ENCODE data around the gene HOPX. TPM values are rescaled to one million over a fixed set of nuclear protein-coding genes. Genes with fewer than 3 reads are reported as not detected.
"Not testable (repeated sequence)": the region's sequence is repeated elsewhere in the genome, so short reads cannot be mapped to it uniquely, and the experiment has no call there.

HOPX gene
- total RNA-seq, 1 experiment from 2014 or later, result 0.26 TPM

- TF ChIP-seq, protein P1, sequence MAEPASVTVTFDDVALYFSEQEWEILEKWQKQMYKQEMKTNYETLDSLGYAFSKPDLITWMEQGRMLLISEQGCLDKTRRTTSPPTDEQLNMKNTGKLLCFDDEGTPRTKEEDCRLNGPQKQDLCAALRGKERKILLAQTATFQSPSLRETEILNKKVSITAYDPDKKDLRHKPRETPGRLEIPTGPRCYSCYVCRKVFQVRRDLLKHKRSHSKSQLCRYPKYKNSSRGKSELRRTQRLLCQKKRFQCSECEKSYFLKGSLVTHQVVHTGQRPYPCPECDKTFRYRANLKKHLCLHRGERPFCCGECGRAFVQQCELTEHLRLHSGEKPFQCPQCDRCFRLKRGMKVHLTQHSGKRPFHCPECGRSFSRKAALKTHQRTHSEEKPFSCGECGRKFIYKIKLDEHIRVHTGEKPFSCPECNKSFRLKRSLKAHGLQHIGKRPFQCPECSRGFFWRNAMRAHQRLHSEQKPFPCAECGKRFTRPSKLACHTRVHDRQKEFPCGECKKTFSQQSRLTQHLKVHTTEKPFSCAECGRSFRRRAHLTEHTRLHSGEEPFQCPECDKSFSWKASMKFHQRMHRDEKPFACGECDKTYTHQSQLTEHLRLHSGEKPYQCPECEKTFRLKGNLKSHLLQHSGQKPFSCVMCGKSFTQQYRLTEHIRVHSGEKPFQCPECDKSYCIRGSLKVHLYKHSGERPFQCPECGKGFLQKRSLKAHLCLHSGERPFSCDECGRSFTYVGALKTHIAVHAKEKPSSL (CRISPR knock-in tag; conservative IDR thresholded peaks at IDR 0.05), result no peak
- TF ChIP-seq, protein P2, sequence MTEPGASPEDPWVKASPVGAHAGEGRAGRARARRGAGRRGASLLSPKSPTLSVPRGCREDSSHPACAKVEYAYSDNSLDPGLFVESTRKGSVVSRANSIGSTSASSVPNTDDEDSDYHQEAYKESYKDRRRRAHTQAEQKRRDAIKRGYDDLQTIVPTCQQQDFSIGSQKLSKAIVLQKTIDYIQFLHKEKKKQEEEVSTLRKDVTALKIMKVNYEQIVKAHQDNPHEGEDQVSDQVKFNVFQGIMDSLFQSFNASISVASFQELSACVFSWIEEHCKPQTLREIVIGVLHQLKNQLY (CRISPR knock-in tag; IDR thresholded peaks at IDR 0.05), result no peak
- TF ChIP-seq, protein P3, sequence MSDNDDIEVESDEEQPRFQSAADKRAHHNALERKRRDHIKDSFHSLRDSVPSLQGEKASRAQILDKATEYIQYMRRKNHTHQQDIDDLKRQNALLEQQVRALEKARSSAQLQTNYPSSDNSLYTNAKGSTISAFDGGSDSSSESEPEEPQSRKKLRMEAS (CRISPR knock-in tag; IDR thresholded peaks at IDR 0.05), result no peak
Measured at GRCh38 chr4:56671373-56671772, 9.7 kb downstream of the HOPX start (continued).

DNA sequence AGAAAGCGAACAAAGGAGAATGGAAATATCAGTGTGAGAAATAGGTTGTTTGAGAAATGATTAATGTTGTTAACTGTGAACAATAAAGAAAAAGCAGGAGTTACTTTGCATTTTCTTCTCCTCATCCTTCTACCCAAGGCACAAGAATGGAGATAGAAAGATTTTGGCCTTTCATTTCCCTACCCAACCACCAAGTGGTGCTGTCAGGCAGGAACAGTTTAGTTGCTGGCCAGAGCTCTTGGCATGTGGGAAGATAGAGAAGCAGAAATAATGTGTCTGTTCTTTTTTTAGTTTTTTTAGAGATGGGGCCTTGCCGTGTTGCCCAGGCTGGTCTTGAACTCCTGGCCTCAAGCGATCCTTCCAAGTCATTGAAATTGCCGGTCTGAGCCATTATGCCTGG is 12.8 kb downstream of the HOPX start:
- H3K27me3 Mint-ChIP-seq (ENCODE audit: low read depth), result peaks cover 49% of the 10 kb centered on the region

GRCh38 chr4:56667396-56667795 is 13.7 kb downstream of the HOPX start:
- POLR2A ChIA-PET; H3K27ac Mint-ChIP-seq; H3K4me3 Mint-ChIP-seq; H3K9me3 Mint-ChIP-seq; CTCF ChIA-PET; ATAC-seq; H3K36me3 Mint-ChIP-seq; DNase-seq (ENCODE audit: low spot score): not testable (repeated sequence)
- peaks cover 57% of the 10 kb centered on the region for H3K27me3 Mint-ChIP-seq (ENCODE audit: low read depth)
- peaks cover 14% of the 10 kb centered on the region for H3K4me1 Mint-ChIP-seq

More for the DNA sequence above, 12.8 kb downstream of the HOPX start:
- peak; percentile 26 for DNase-seq (ENCODE audit: low spot score)
- ChIA-PET POLR2A (interaction anchor here (0.5 kb wide), 1 partner anchor 658 kb away, joined by 5 read pairs; no protein-coding TSS in a partner anchor), CTCF (interaction anchor here (0.6 to 1.5 kb wide), 7 partner anchors 13 to 168 kb away, joined by 3 to 20 read pairs (median 4); no protein-coding TSS in a partner anchor)
- no peaks in the 10 kb centered on the region for H3K36me3 Mint-ChIP-seq
- H3K4me3 Mint-ChIP-seq, result no peak overlapping the region
- TF ChIP-seq, protein P4, sequence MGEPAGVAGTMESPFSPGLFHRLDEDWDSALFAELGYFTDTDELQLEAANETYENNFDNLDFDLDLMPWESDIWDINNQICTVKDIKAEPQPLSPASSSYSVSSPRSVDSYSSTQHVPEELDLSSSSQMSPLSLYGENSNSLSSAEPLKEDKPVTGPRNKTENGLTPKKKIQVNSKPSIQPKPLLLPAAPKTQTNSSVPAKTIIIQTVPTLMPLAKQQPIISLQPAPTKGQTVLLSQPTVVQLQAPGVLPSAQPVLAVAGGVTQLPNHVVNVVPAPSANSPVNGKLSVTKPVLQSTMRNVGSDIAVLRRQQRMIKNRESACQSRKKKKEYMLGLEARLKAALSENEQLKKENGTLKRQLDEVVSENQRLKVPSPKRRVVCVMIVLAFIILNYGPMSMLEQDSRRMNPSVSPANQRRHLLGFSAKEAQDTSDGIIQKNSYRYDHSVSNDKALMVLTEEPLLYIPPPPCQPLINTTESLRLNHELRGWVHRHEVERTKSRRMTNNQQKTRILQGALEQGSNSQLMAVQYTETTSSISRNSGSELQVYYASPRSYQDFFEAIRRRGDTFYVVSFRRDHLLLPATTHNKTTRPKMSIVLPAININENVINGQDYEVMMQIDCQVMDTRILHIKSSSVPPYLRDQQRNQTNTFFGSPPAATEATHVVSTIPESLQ (CRISPR knock-in tag; IDR thresholded peaks at IDR 0.05), result no peak
- TF ChIP-seq PRDM15 (CRISPR knock-in tag; IDR thresholded peaks at IDR 0.05) (no peak), CTCF (IDR thresholded peaks at IDR 0.05) (peak; percentile 34), SMAD3 (CRISPR knock-in tag; IDR thresholded peaks at IDR 0.05; ENCODE audit: borderline replicate concordance) (no peak)
- TF ChIP-seq, protein P5, sequence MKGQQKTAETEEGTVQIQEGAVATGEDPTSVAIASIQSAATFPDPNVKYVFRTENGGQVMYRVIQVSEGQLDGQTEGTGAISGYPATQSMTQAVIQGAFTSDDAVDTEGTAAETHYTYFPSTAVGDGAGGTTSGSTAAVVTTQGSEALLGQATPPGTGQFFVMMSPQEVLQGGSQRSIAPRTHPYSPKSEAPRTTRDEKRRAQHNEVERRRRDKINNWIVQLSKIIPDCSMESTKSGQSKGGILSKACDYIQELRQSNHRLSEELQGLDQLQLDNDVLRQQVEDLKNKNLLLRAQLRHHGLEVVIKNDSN (CRISPR knock-in tag; IDR thresholded peaks at IDR 0.05), result no peak
- ATAC-seq, result peak; percentile 68
- H3K9me3 Mint-ChIP-seq, result no peaks in the 10 kb centered on the region
- peaks cover 5% of the 10 kb centered on the region for H3K4me1 Mint-ChIP-seq
- H3K27ac Mint-ChIP-seq, result no peak overlapping the region

Measured in WTC11 (cell line).